22Rv1 (cell line): ENCODE results near the gene LRIG3.
"Not testable (repeated sequence)": the region's sequence is repeated elsewhere in the genome, so short reads cannot be mapped to it uniquely, and the experiment has no call there.

ENCODE experiments used
- H3K27ac ChIP-seq: fragments of 450-650 bp; 2 replicates; pipeline ENCODE4 v1.5.1; 2017
- ZFX ChIP-seq: fragments of 450-650 bp; IDR thresholded peaks from 2 replicates; pipeline ENCODE4 v1.6.1; 2017; ENCODE audit warnings: antibody characterized with exemption, borderline replicate concordance
- TF ChIP-seq, protein P1 (sequence below): fragments of 450-650 bp; IDR thresholded peaks from 2 replicates; pipeline ENCODE4 v1.5.1; 2017; ENCODE audit warnings: mild to moderate bottlenecking

The LRIG3 gene

GRCh38 chr12:58916161-58916621 lies 4.1 kb downstream of the LRIG3 start:
- no peak overlapping the region for H3K27ac ChIP-seq
- TF ChIP-seq, protein P1, sequence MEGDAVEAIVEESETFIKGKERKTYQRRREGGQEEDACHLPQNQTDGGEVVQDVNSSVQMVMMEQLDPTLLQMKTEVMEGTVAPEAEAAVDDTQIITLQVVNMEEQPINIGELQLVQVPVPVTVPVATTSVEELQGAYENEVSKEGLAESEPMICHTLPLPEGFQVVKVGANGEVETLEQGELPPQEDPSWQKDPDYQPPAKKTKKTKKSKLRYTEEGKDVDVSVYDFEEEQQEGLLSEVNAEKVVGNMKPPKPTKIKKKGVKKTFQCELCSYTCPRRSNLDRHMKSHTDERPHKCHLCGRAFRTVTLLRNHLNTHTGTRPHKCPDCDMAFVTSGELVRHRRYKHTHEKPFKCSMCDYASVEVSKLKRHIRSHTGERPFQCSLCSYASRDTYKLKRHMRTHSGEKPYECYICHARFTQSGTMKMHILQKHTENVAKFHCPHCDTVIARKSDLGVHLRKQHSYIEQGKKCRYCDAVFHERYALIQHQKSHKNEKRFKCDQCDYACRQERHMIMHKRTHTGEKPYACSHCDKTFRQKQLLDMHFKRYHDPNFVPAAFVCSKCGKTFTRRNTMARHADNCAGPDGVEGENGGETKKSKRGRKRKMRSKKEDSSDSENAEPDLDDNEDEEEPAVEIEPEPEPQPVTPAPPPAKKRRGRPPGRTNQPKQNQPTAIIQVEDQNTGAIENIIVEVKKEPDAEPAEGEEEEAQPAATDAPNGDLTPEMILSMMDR = no peak
- TF ChIP-seq ZFX = no peak

- H3K27ac ChIP-seq = no peak overlapping the region
- TF ChIP-seq ZFX = no peak
Measured at GRCh38 chr12:58915634-58916033, 4.7 kb downstream of the LRIG3 start.

DNA sequence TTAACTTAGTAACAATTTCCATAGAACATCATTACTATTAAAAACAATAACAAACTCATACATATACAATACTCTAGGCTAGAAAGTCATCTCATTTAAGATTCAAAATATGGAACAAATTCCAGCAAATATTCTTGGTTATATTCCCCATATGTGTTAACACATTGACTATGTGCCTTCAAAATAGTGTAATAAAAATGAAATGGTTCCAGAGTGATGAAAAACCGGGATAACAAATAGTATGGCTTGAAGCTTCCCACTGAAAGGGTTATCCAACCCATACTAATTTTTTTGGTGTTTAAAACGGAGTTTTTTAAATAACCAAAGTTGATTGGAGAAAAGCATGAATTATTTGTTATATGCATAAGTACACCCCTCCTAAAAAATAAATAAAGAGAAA lies 5.3 kb downstream of the LRIG3 start:
- TF ChIP-seq, protein P1 = no peak
- TF ChIP-seq ZFX = no peak
- H3K27ac ChIP-seq = no peak overlapping the region

GRCh38 chr12:58914457-58914856 lies 5.8 kb downstream of the LRIG3 start:
- no peak for TF ChIP-seq ZFX
- TF ChIP-seq, protein P1 = no peak
- no peak overlapping the region for H3K27ac ChIP-seq

- TF ChIP-seq ZFX = no peak
- TF ChIP-seq, protein P1 = no peak
- H3K27ac ChIP-seq = no peak overlapping the region
Measured at GRCh38 chr12:58907391-58907790, 12.9 kb downstream of the LRIG3 start.

- TF ChIP-seq, protein P1 = no peak
- TF ChIP-seq ZFX = no peak
- no peak overlapping the region for H3K27ac ChIP-seq
Measured at GRCh38 chr12:58906917-58907316, 13.4 kb downstream of the LRIG3 start.

GRCh38 chr12:58905422-58905821 lies 14.9 kb downstream of the LRIG3 start:
- TF ChIP-seq, protein P1 = no peak
- TF ChIP-seq ZFX = no peak

GRCh38 chr12:58902726-58903125 lies 17.6 kb downstream of the LRIG3 start:
- H3K27ac ChIP-seq = not testable (repeated sequence)

More at GRCh38 chr12:58905422-58905821, 14.9 kb downstream of the LRIG3 start:
- no peak overlapping the region for H3K27ac ChIP-seq
